ENCODE results near the gene TMX4. TPM values are rescaled to one million over a fixed set of nuclear protein-coding genes. Genes with fewer than 3 reads are reported as not detected.

The TMX4 gene
- total RNA-seq, 1 experiment from 2014 or later, result 11.7 TPM

- no peak for TF ChIP-seq CTCF (conservative IDR thresholded peaks at IDR 0.05)
- Histone ChIP-seq H2AFZ (ENCODE audit: low read length) (no peak overlapping the region), H3K79me1 (ENCODE audit: insufficient read depth, low read depth, low read length, poor library complexity, severe bottlenecking) (no peaks in the 10 kb centered on the region), H3T11ph (ENCODE audit: low read length) (no peak overlapping the region), H4K8ac (replicated peaks; ENCODE audit: insufficient read length, low read depth, low read length) (no peak overlapping the region), H3K4ac (ENCODE audit: low read depth, low read length) (no peak overlapping the region), H3K18ac (ENCODE audit: insufficient read length, low read depth, low read length) (no peak overlapping the region), H4K91ac (ENCODE audit: insufficient read length, low read depth, low read length) (no peak overlapping the region), H4K5ac (ENCODE audit: insufficient read length, low read depth, low read length) (no peak overlapping the region), H3K27ac (ENCODE audit: insufficient read length, low read depth, low read length) (no peak overlapping the region), H3K9ac (ENCODE audit: extremely low read depth, insufficient read length, low read length) (no peak overlapping the region), H4K20me1 (ENCODE audit: control insufficient read depth, insufficient read depth, insufficient read length) (no peaks in the 10 kb centered on the region), H3K4me1 (ENCODE audit: insufficient read depth, low read length) (no peaks in the 10 kb centered on the region), H2BK12ac (ENCODE audit: insufficient read length, low read depth, low read length) (no peak overlapping the region), H3K9me3 (ENCODE audit: control insufficient read depth, low read depth, low read length) (no peaks in the 10 kb centered on the region), H3K14ac (ENCODE audit: insufficient read depth, low read length) (no peak overlapping the region), H2BK5ac (ENCODE audit: insufficient read length, low read length) (no peak overlapping the region), H2AK5ac (ENCODE audit: insufficient read length, low read length) (no peak overlapping the region), H3K79me2 (ENCODE audit: insufficient read depth, low read length) (no peaks in the 10 kb centered on the region), H3K56ac (ENCODE audit: insufficient read length, low read depth, low read length) (no peak overlapping the region), H2BK20ac (ENCODE audit: low read depth, low read length, poor library complexity, severe bottlenecking) (no peak overlapping the region), H2BK15ac (ENCODE audit: low read depth, low read length) (no peak overlapping the region), H3K4me2 (ENCODE audit: insufficient read depth, insufficient read length, low read length) (no peak overlapping the region), H3K23me2 (ENCODE audit: insufficient read length, low read depth, low read length, poor library complexity, severe bottlenecking) (no peaks in the 10 kb centered on the region), H2BK120ac (ENCODE audit: low read depth, low read length, poor library complexity, severe bottlenecking) (no peak overlapping the region), H3K27me3 (ENCODE audit: insufficient read depth, low read length) (no peaks in the 10 kb centered on the region), H3K23ac (ENCODE audit: insufficient read length, low read depth, low read length) (no peak overlapping the region)
- WGBS (ENCODE audit: extremely low coverage, insufficient read length, low lambda C conversion rate), result no CpG with 5 or more reads among the region's 3 CpGs
- no peaks in the 10 kb centered on the region for H3K4me1 Mint-ChIP-seq
- H3K36me3 Mint-ChIP-seq (ENCODE audit: insufficient read depth in 1 of 3, low read depth in 3 of 3), result no peaks in the 10 kb centered on the region
- H3K9me3 Mint-ChIP-seq, result no peaks in the 10 kb centered on the region
- DNase-seq, result no peak
- H3K27ac Mint-ChIP-seq, result no peak overlapping the region
- H3K4me3 Mint-ChIP-seq, result no peak overlapping the region
- no peaks in the 10 kb centered on the region; the same call in 1 of the 2 replicates for H3K27me3 Mint-ChIP-seq (ENCODE audit: low read depth)
These were observed 35.5 kb upstream of the TMX4 start for GRCh38 chr20:8055096-8055495.
